Gastroesophageal sphincter (tissue), 4 donors: ENCODE measurements around the gene WFDC10B. TPM values are rescaled to one million over a fixed set of nuclear protein-coding genes. Genes with fewer than 3 reads are reported as not detected.

Experiments
- ATAC-seq: fragments of 150-250 bp; one replicate; pipeline ENCODE4 v1.9.1; 2016; ENCODE audit warnings: mild to moderate bottlenecking, moderate library complexity
- H3K27ac ChIP-seq, 4 donors: fragments of 200-600 bp; sonication (generic) in 3 of 4; 1 replicate in 3 of 4; 2 replicates in 1 of 4; pipeline ENCODE4 v1.5.1; 2016 to 2019
- H3K27me3 ChIP-seq: fragments of 200-600 bp; sonication (generic); one replicate; pipeline ENCODE4 v1.5.1; 2019
- H3K36me3 ChIP-seq, 2 donors: fragments of 200-600 bp; sonication (generic); one replicate each; pipeline ENCODE4 v1.5.1; 2019; ENCODE audit warnings: control low read depth in 1 of 2
- H3K4me1 ChIP-seq, 3 donors: fragments of 200-600 bp; sonication (generic); 1 replicate in 2 of 3; 2 replicates in 1 of 3; pipeline ENCODE4 v1.5.1; 2016 to 2019; ENCODE audit warnings: control low read depth in 2 of 3
- H3K4me3 ChIP-seq, 2 donors: fragments of 200-600 bp; sonication (generic); one replicate each; pipeline ENCODE4 v1.5.1; 2019; ENCODE audit warnings: mild to moderate bottlenecking in 1 of 2, moderate library complexity in 1 of 2
- H3K9me3 ChIP-seq, 3 donors: fragments of 200-600 bp; sonication (generic); one replicate each; pipeline ENCODE4 v1.5.1; 2017 to 2019; ENCODE audit warnings: control low read depth in 2 of 3
- CTCF ChIP-seq, 4 experiments: fragments of 200-600 bp in 2 of 4; fragments of 450-650 bp in 2 of 4; sonication (generic) in 1 of 4; IDR thresholded peaks; one replicate each; pipeline ENCODE4 v1.5.1; 2017 to 2019; ENCODE audit warnings: antibody characterized with exemption in 4 of 4, mild to moderate bottlenecking in 2 of 4, moderate library complexity in 2 of 4
- EP300 ChIP-seq: sonication (generic); formaldehyde crosslinking; IDR thresholded peaks from one replicate; pipeline ENCODE4 v1.6.1; 2017; ENCODE audit warnings: antibody characterized with exemption, mild to moderate bottlenecking
- POLR2A ChIP-seq, 2 donors: fragments of 450-650 bp; IDR thresholded peaks; one replicate each; pipeline ENCODE4 v1.6.1; 2017; ENCODE audit warnings: antibody characterized with exemption in 2 of 2, mild to moderate bottlenecking in 2 of 2, moderate library complexity in 1 of 2
- POLR2AphosphoS5 ChIP-seq: sonication (generic); formaldehyde crosslinking; IDR thresholded peaks from one replicate; pipeline ENCODE4 v1.6.1; 2017; ENCODE audit warnings: antibody characterized with exemption
- WGBS, 2 donors: methylation state at CpG; one replicate each; pipeline ENCODE4 v1.1.5; 2018; ENCODE audit warnings: low coverage in 1 of 2; 5-methylcytosine and 5-hydroxymethylcytosine counted together
- total RNA-seq, 4 donors: library from RNA; depleted of rRNA; stranded (reverse); fragments of >200 nt; gene quantifications; one replicate each; pipeline ENCODE4 v1.1.0, GENCODE V29; 2016

Gene WFDC10B
- not detected for total RNA-seq

- no peaks in the 10 kb centered on the region for H3K4me1 ChIP-seq
- H3K4me3 ChIP-seq = no peak within 1 kb of the TSS
- no peaks in the 10 kb centered on the region for H3K9me3 ChIP-seq
- 86% methylated on average over 1 of the region's 1 CpG; no CpG with 5 or more reads in 1 of the 2 donors for WGBS, 2 donors
- TF ChIP-seq POLR2AphosphoS5 (no peak), CTCF (IDR thresholded peaks at IDR 0.05) (no peak), POLR2A (IDR thresholded peaks at IDR 0.05) (no peak), EP300 (no peak)
- no peak for ATAC-seq
- H3K27me3 ChIP-seq = no peaks in the 10 kb centered on the region
- no peaks in the 10 kb centered on the region for H3K36me3 ChIP-seq
- no peak within 1 kb of the TSS for H3K27ac ChIP-seq
Measured at GRCh38 chr20:45704969-45705637, at the start of gene WFDC10B. Gene WFDC10B (minus strand): TSS chr20:45705019. CDS start chr20:45685992, 19,027 bp downstream.

DNA sequence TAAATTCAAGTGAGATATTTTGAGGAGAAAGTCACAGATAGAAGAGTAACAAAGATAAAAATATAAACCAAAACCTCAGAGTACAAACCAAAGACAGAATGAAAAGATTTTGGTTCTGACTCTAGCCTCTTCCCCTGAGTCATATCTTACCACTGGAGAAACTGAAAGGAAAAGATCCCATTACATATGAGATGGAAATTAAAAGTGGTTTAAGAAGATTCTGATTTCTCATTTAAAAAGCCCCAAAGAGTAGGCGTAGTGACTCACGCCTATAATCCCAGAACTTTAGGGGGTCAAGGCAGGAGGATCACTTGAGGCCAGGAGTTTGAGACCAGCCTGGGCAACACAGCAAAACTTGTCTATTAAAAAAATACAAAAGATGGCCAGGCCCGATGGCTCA is 47.9 kb upstream of the WFDC10B start:
- Histone ChIP-seq H3K27me3 (peaks cover 6% of the 10 kb centered on the region), H3K27ac (no peak overlapping the region), H3K36me3 (no peaks in the 10 kb centered on the region), H3K9me3 (peaks cover 0 to 5% (median 0%) of the 10 kb centered on the region in 3 donors), H3K4me3 (no peak overlapping the region), H3K4me1 (no peaks in the 10 kb centered on the region)
- TF ChIP-seq POLR2A (IDR thresholded peaks at IDR 0.05) (no peak), CTCF (IDR thresholded peaks at IDR 0.05) (no peak)
- WGBS, 2 donors = 73 to 75% methylated on average over 3 of the region's 3 CpGs
- ATAC-seq = no peak

DNA sequence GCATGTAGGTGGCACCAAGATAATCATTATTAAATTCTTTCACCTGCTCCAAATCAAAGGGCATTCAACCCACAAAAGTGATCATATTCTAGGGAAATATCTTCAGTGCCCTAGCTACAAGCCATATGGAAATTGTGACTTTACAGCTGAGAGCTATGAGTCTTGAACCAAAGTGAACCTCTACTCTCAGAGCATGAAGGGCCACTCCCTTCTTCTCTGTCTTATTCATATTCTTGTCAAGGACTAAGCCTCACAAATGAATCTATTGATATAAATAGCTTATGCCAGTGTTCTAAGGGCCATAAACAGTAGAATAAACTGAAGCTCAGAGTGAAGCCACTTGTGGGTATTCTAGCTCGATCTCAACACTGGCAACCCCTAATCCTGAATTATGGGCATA is 46.9 kb upstream of the WFDC10B start:
- peaks cover 6% of the 10 kb centered on the region for H3K27me3 ChIP-seq
- no peaks in the 10 kb centered on the region for H3K36me3 ChIP-seq
- no peak overlapping the region for H3K4me3 ChIP-seq
- WGBS, 2 donors = 89% methylated on average over 1 of the region's 1 CpG
- no peaks in the 10 kb centered on the region for H3K4me1 ChIP-seq
- no peak overlapping the region for H3K27ac ChIP-seq
- peaks cover 0 to 5% (median 0%) of the 10 kb centered on the region in 3 donors for H3K9me3 ChIP-seq
- TF ChIP-seq POLR2AphosphoS5 = no peak
- TF ChIP-seq EP300 = no peak
- no peak for TF ChIP-seq POLR2A (IDR thresholded peaks at IDR 0.05)
- TF ChIP-seq CTCF (IDR thresholded peaks at IDR 0.05) = no peak
- no peak for ATAC-seq

DNA sequence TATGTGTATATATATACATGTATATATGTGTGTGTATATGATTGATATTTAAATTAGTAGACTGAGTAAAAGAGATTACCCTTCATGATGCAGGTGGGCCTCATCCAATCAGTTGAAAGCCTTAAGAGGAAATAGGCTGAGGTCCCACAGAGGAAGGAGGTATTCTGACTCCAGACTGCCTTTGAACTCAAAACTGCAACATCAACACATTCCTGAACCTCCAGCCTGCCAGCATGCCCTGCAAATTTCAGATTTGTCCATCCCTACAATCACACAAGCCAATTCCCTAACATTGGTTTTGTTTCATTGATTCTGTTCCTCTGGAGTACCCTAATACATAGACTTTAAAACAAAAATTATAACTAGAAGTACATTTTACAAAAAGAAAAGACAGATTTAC is 40.2 kb upstream of the WFDC10B start:
- peaks cover 10% of the 10 kb centered on the region for H3K27me3 ChIP-seq
- H3K27ac ChIP-seq = no peak overlapping the region
- H3K4me3 ChIP-seq = no peak overlapping the region
- no peak for ATAC-seq
- no peaks in the 10 kb centered on the region for H3K9me3 ChIP-seq
- no peaks in the 10 kb centered on the region for H3K36me3 ChIP-seq
- no peak for TF ChIP-seq POLR2A (IDR thresholded peaks at IDR 0.05)
- TF ChIP-seq CTCF (IDR thresholded peaks at IDR 0.05) = no peak
- TF ChIP-seq POLR2AphosphoS5 = no peak
- TF ChIP-seq EP300 = no peak
- H3K4me1 ChIP-seq = no peaks in the 10 kb centered on the region

DNA sequence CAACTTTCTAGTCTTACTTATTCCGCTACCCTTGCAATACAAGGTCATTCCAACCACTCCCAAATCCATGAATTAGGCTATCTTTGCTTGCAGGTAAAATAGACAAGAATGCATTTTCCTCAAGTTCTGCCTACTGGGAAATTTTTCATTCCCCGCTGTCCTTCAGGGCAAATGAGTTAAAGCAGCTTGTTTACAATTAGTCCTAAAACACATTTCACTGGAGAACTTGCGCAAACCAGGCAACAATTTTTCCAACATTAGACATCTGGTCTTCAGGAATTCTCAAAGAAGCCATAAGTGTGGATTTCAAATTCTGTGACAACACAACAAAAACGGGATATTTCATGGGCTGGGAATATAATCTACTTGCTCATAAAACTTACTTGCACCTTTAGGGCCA is 37.8 kb upstream of the WFDC10B start:
- no peaks in the 10 kb centered on the region for H3K9me3 ChIP-seq
- H3K4me1 ChIP-seq = no peaks in the 10 kb centered on the region
- peaks cover 3% of the 10 kb centered on the region for H3K27me3 ChIP-seq
- no peak for ATAC-seq
- TF ChIP-seq EP300 (no peak), CTCF (IDR thresholded peaks at IDR 0.05) (no peak), POLR2A (IDR thresholded peaks at IDR 0.05) (no peak), POLR2AphosphoS5 (no peak)
- H3K4me3 ChIP-seq = no peak overlapping the region
- H3K27ac ChIP-seq = no peak overlapping the region
- WGBS, 2 donors = 80 to 100% methylated on average over 1 to 4 of the region's 4 CpGs
- H3K36me3 ChIP-seq = no peaks in the 10 kb centered on the region
